ENCODE measurements around the gene TAP1. TPM values are rescaled to one million over a fixed set of nuclear protein-coding genes. Genes with fewer than 3 reads are reported as not detected.
A peak's percentile ranks its signal among the peaks of the same experiment; 100 is the strongest.

The TAP1 gene
- polyA plus RNA-seq, 3 donors: 11.2 to 12.5 (median 11.6) TPM

GRCh38 chr6:32842021-32842650 lies 11.4 kb downstream of the TAP1 start:
- no peak for DNase-seq (ENCODE audit: low read depth in 3 of 3, low spot score in 2 of 3)

GRCh38 chr6:32840604-32841246 lies 12.8 kb downstream of the TAP1 start:
- no peak for DNase-seq (ENCODE audit: low read depth in 3 of 3, low spot score in 2 of 3)

- no peak for DNase-seq (ENCODE audit: low read depth in 3 of 3, low spot score in 2 of 3)
Measured at GRCh38 chr6:32839356-32839755, 14.1 kb downstream of the TAP1 start.

GRCh38 chr6:32838114-32838958 lies 15.2 kb downstream of the TAP1 start, which contains the start of gene TAP2:
Gene TAP2, minus strand, starts transcription at chr6:32838739. Its CDS starts 506 bp downstream, at chr6:32838233.
- peak; percentile 83 to 84 (median 83) for DNase-seq (ENCODE audit: low read depth in 3 of 3, low spot score in 2 of 3)

- DNase-seq (ENCODE audit: low read depth in 3 of 3, low spot score in 2 of 3): no peak
Measured at GRCh38 chr6:32837651-32838113, 15.8 kb downstream of the TAP1 start.

GRCh38 chr6:32836873-32837272 lies 16.6 kb downstream of the TAP1 start:
- no peak for DNase-seq (ENCODE audit: low read depth in 3 of 3, low spot score in 2 of 3)

GRCh38 chr6:32835167-32835893 lies 18.2 kb downstream of the TAP1 start:
- no peak for DNase-seq (ENCODE audit: low read depth in 3 of 3, low spot score in 2 of 3)

GRCh38 chr6:32833664-32834063 lies 19.8 kb downstream of the TAP1 start:
- DNase-seq (ENCODE audit: low read depth in 3 of 3, low spot score in 2 of 3): no peak

- no peak for DNase-seq (ENCODE audit: low read depth in 3 of 3, low spot score in 2 of 3)
Measured at GRCh38 chr6:32832535-32832934, 21.0 kb downstream of the TAP1 start.

- DNase-seq (ENCODE audit: low read depth in 3 of 3, low spot score in 2 of 3): no peak
Measured at GRCh38 chr6:32830936-32831335, 22.6 kb downstream of the TAP1 start.

- no peak for DNase-seq (ENCODE audit: low read depth in 3 of 3, low spot score in 2 of 3)
Measured at GRCh38 chr6:32830017-32830416, 23.5 kb downstream of the TAP1 start.

- no peak for DNase-seq (ENCODE audit: low read depth in 3 of 3, low spot score in 2 of 3)
Measured at GRCh38 chr6:32829495-32829894, 24.0 kb downstream of the TAP1 start.

GRCh38 chr6:32827025-32827424 lies 26.5 kb downstream of the TAP1 start:
- DNase-seq (ENCODE audit: low read depth in 3 of 3, low spot score in 2 of 3): no peak

GRCh38 chr6:32825966-32826365 lies 27.5 kb downstream of the TAP1 start:
- no peak for DNase-seq (ENCODE audit: low read depth in 3 of 3, low spot score in 2 of 3)

GRCh38 chr6:32819729-32820128 lies 33.8 kb downstream of the TAP1 start:
- no peak for DNase-seq (ENCODE audit: low read depth in 3 of 3, low spot score in 2 of 3)

- DNase-seq (ENCODE audit: low read depth in 3 of 3, low spot score in 2 of 3): no peak
Measured at GRCh38 chr6:32818867-32819266, 34.6 kb downstream of the TAP1 start.

GRCh38 chr6:32816746-32817204 lies 36.7 kb downstream of the TAP1 start, which contains the start of gene HLA-DOB:
Gene HLA-DOB, minus strand, starts transcription at chr6:32817002. Its CDS starts 51 bp downstream, at chr6:32816951.
- DNase-seq (ENCODE audit: low read depth in 3 of 3, low spot score in 2 of 3): no peak

GRCh38 chr6:32815996-32816395 lies 37.5 kb downstream of the TAP1 start:
- DNase-seq (ENCODE audit: low read depth in 3 of 3, low spot score in 2 of 3): no peak

- DNase-seq (ENCODE audit: low read depth in 3 of 3, low spot score in 2 of 3): no peak
Measured at GRCh38 chr6:32815115-32815514, 38.4 kb downstream of the TAP1 start.

GRCh38 chr6:32814145-32814544 lies 39.4 kb downstream of the TAP1 start:
- no peak for DNase-seq (ENCODE audit: low read depth in 3 of 3, low spot score in 2 of 3)

GRCh38 chr6:32809171-32809570 lies 44.3 kb downstream of the TAP1 start:
- no peak for DNase-seq (ENCODE audit: low read depth in 3 of 3, low spot score in 2 of 3)

Measured in right renal cortex interstitium (tissue), 3 donors.